Stimulated activated CD8-positive, alpha-beta memory T cell treated with anti-CD3 and anti-CD28 coated beads, Interleukin-2, amount 100 ng/mL, for 48 hours (primary cell): Measurements from ENCODE around the gene OTUD5.

Source experiments
- DNase-seq, 2 donors: peaks; one replicate each; pipeline ENCODE4 v3.0.0-alpha.2; 2020; ENCODE audit warnings: low read depth in 2 of 2

OTUD5 gene

GRCh38 chrX:48937054-48937907 lies 20.1 kb downstream of the OTUD5 start:
- DNase-seq, result peak; percentile 80 to 89

GRCh38 chrX:48936429-48937053 lies 20.9 kb downstream of the OTUD5 start:
- no peak for DNase-seq

GRCh38 chrX:48935301-48935670 lies 22.1 kb downstream of the OTUD5 start:
- no peak for DNase-seq

- no peak for DNase-seq
Observed at GRCh38 chrX:48934581-48935300, 22.7 kb downstream of the OTUD5 start.

GRCh38 chrX:48933757-48934156 lies 23.6 kb downstream of the OTUD5 start:
- no peak for DNase-seq

- DNase-seq, result no peak
Observed at GRCh38 chrX:48927736-48928382, 29.5 kb downstream of the OTUD5 start.

- no peak for DNase-seq
Observed at GRCh38 chrX:48927123-48927522, 30.3 kb downstream of the OTUD5 start.

GRCh38 chrX:48924270-48924669 lies 33.1 kb downstream of the OTUD5 start:
- no peak for DNase-seq

- DNase-seq, result no peak
Observed at GRCh38 chrX:48923771-48924170, 33.6 kb downstream of the OTUD5 start.

- no peak for DNase-seq
Observed at GRCh38 chrX:48920718-48921104, 36.7 kb downstream of the OTUD5 start.

GRCh38 chrX:48919947-48920717 lies 37.3 kb downstream of the OTUD5 start:
- no peak for DNase-seq

- DNase-seq, result no peak
Observed at GRCh38 chrX:48919360-48919841, 38.0 kb downstream of the OTUD5 start.

GRCh38 chrX:48918643-48919340 lies 38.6 kb downstream of the OTUD5 start, which contains the start of gene PIM2:
Gene PIM2 (minus strand): TSS chrX:48919024. CDS start chrX:48918834, 190 bp downstream.
- peak; percentile 80 to 83 for DNase-seq

- DNase-seq, result no peak
Observed at GRCh38 chrX:48918301-48918642, 39.1 kb downstream of the OTUD5 start.

- DNase-seq, result peak; percentile 68 to 72
Observed at GRCh38 chrX:48917139-48918001, 40.0 kb downstream of the OTUD5 start.

GRCh38 chrX:48914593-48915493 lies 42.6 kb downstream of the OTUD5 start:
- no peak for DNase-seq

- DNase-seq, result no peak
Observed at GRCh38 chrX:48913605-48914366, 43.6 kb downstream of the OTUD5 start.
